HepG2 (cell line): ENCODE data around the gene CEL. TPM values are rescaled to one million over a fixed set of nuclear protein-coding genes. Genes with fewer than 3 reads are reported as not detected.

ENCODE experiments used
- EED ChIP-seq: sonication (generic); formaldehyde crosslinking; IDR thresholded peaks from 2 replicates; pipeline ENCODE4 v1.5.0; 2020; ENCODE audit warnings: mild to moderate bottlenecking, missing genetic modification reagents
- EHMT2 ChIP-seq: fragments of 200-600 bp; sonication (generic); IDR thresholded peaks from 2 replicates; pipeline ENCODE4 v1.7.0; 2017; ENCODE audit warnings: antibody characterized with exemption, low read depth, low read length, borderline replicate concordance
- KIAA2018 ChIP-seq: sonication (generic); formaldehyde crosslinking; IDR thresholded peaks from 2 replicates; pipeline ENCODE4 v1.5.0; 2020; ENCODE audit warnings: mild to moderate bottlenecking, missing genetic modification reagents, borderline replicate concordance
- KMT2B ChIP-seq: IDR thresholded peaks from 2 replicates; pipeline ENCODE4 v1.6.1; 2016; ENCODE audit warnings: missing genetic modification reagents, missing compliant biosample characterization
- NR3C1 ChIP-seq: sonication (generic); formaldehyde crosslinking; IDR thresholded peaks from 2 replicates; pipeline ENCODE4 v1.4.0; 2020; ENCODE audit warnings: missing genetic modification reagents
- PCBP1 ChIP-seq: fragments of 200-400 bp; formaldehyde crosslinking; IDR thresholded peaks from 2 replicates; pipeline ENCODE4 v1.6.1; 2017; ENCODE audit warnings: mild to moderate bottlenecking, low read depth, low read length, borderline replicate concordance
- RARG ChIP-seq: sonication (generic); formaldehyde crosslinking; IDR thresholded peaks from 2 replicates; pipeline ENCODE4 v1.4.0; 2020; ENCODE audit warnings: low read depth, mild to moderate bottlenecking, missing genetic modification reagents
- SIX4 ChIP-seq: sonication (generic); formaldehyde crosslinking; IDR thresholded peaks from 2 replicates; pipeline ENCODE4 v1.4.0; 2020; ENCODE audit warnings: missing genetic modification reagents
- SMARCC2 ChIP-seq: fragments of 450-650 bp; IDR thresholded peaks from 2 replicates; pipeline ENCODE4 v1.6.1; 2017; ENCODE audit warnings: antibody characterized with exemption, mild to moderate bottlenecking
- SMC3 ChIP-seq: IDR thresholded peaks from 2 replicates; pipeline ENCODE4 v1.6.1; 2011; ENCODE audit warnings: low read length, improper control_type of control experiment
- SMYD3 ChIP-seq: sonication (generic); formaldehyde crosslinking; IDR thresholded peaks from 2 replicates; pipeline ENCODE4 v1.8.1; 2023; ENCODE audit warnings: mild to moderate bottlenecking, missing genetic modification reagents
- SRSF9 ChIP-seq: fragments of 200-400 bp; formaldehyde crosslinking; IDR thresholded peaks from 2 replicates; pipeline ENCODE4 v1.6.1; 2018; ENCODE audit warnings: borderline replicate concordance, mild to moderate bottlenecking, low read depth, low read length; ENCODE audit not compliant: insufficient read depth, poor library complexity, severe bottlenecking
- TRIM24 ChIP-seq: sonication (generic); formaldehyde crosslinking; IDR thresholded peaks from 2 replicates; pipeline ENCODE4 v1.8.0; 2022; ENCODE audit warnings: mild to moderate bottlenecking, missing genetic modification reagents
- ZNF263 ChIP-seq: sonication (generic); formaldehyde crosslinking; IDR thresholded peaks from 2 replicates; pipeline ENCODE4 v1.4.0; 2020; ENCODE audit warnings: missing genetic modification reagents
- ZNF274 ChIP-seq: sonication (generic); formaldehyde crosslinking; IDR thresholded peaks from 2 replicates; pipeline ENCODE4 v1.5.1; 2020; ENCODE audit warnings: mild to moderate bottlenecking, missing genetic modification reagents
- ZNF280B ChIP-seq: sonication (generic); formaldehyde crosslinking; IDR thresholded peaks from 2 replicates; pipeline ENCODE4 v1.5.0; 2020; ENCODE audit warnings: missing genetic modification reagents, mild to moderate bottlenecking, borderline replicate concordance
- ZNF709 ChIP-seq: sonication (generic); formaldehyde crosslinking; IDR thresholded peaks from 2 replicates; pipeline ENCODE4 v1.5.0; 2020; ENCODE audit warnings: mild to moderate bottlenecking, missing genetic modification reagents
- polyA plus RNA-seq, 8 experiments: library from polyadenylated mRNA; depleted of rRNA in 3 of 8; stranded (reverse) in 7 of 8; unstranded in 1 of 8; fragments of >200 nt; fragmentation: Illumina TruSeq in 4 of 8; extraction: Trizol in 4 of 8; gene quantifications; 2 replicates each; pipeline versions ENCODE4 v1.2.1 to v1.2.3, GENCODE V29; 2011 to 2016; ENCODE audit warnings: low read depth in 4 of 8, missing spikeins in 1 of 8, mixed read lengths in 1 of 8; ENCODE audit not compliant: insufficient read depth in 1 of 8
- total RNA-seq, 5 experiments: library from RNA; depleted of rRNA; stranded (reverse); fragments of >200 nt; fragmentation: Illumina TruSeq; extraction: Trizol; gene quantifications; 2 replicates each; pipeline ENCODE4 v1.2.3, GENCODE V29; 2016; ENCODE audit warnings: low read depth in 1 of 5
- TF ChIP-seq, protein P1 (sequence below): sonication (generic); formaldehyde crosslinking; IDR thresholded peaks from 2 replicates; pipeline ENCODE4 v1.4.0; 2020; ENCODE audit warnings: mild to moderate bottlenecking, missing genetic modification reagents

CEL gene
- total and polyA plus RNA-seq, 2 of the 13 experiments (the other 11 are each of a cell fraction or from before 2014, with no cell fraction given), result 0.63 to 1.5 TPM

DNA sequence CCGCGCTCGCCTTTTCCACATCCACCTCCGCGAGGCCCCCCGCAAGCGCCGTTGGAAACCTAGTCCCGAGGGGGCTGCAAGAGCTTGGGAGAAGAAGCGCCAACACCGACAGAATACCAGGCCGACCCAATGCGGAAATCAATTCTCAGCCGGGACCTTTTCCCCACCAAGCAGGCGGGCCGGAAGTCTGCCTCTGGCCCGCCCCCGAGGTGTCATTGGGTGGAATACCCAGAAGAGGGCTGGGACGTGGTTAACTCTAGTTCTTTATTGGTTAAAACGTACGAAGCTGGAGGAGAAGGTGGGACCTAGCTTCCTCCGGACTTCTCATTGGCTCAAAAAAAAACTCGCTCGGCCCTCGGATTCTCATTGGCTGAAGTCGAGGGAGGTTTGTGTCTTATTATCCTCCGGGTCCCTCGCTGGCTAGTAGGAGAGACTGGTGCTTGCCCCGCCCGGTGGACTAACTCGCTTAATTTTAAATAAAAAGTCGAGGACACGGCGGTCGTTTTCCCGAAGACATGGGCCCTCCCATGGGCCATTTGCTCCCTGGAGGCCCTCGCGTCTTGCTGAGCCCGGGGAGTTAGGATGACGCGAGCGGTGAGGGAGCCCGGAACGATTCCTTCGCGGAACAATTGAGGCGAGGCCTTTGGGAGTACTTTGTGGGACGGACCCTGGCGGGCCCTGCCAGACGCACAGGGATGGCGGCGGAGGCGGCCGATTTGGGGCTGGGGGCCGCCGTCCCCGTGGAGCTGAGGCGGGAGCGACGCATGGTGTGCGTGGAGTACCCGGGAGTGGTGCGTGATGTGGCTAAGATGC lies 31.3 kb upstream of the CEL start, which contains the start of gene GTF3C5 (continued):
- TF ChIP-seq, protein P1, sequence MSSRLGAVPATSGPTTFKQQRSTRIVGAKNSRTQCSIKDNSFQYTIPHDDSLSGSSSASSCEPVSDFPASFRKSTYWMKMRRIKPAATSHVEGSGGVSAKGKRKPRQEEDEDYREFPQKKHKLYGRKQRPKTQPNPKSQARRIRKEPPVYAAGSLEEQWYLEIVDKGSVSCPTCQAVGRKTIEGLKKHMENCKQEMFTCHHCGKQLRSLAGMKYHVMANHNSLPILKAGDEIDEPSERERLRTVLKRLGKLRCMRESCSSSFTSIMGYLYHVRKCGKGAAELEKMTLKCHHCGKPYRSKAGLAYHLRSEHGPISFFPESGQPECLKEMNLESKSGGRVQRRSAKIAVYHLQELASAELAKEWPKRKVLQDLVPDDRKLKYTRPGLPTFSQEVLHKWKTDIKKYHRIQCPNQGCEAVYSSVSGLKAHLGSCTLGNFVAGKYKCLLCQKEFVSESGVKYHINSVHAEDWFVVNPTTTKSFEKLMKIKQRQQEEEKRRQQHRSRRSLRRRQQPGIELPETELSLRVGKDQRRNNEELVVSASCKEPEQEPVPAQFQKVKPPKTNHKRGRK (CRISPR knock-in tag), result 0 out of 2 replicates have a peak, but pooled peaks have one; percentile 42
- TF ChIP-seq PCBP1 (no peak), SMARCC2 (no peak), KMT2B (CRISPR knock-in tag) (peak; percentile 91), KIAA2018 (CRISPR knock-in tag) (no peak), ZNF280B (CRISPR knock-in tag) (0 out of 2 replicates have a peak, but pooled peaks have one; percentile 62), SMC3 (no peak), SRSF9 (no peak), NR3C1 (CRISPR knock-in tag) (no peak), RARG (CRISPR knock-in tag) (peak; percentile 59; the same call in 1 of the 2 replicates), ZNF263 (CRISPR knock-in tag) (peak; percentile 29; the same call in 1 of the 2 replicates), EHMT2 (no peak), SMYD3 (CRISPR knock-in tag) (0 out of 2 replicates have a peak, but pooled peaks have one; percentile 38), ZNF709 (0 out of 2 replicates have a peak, but pooled peaks have one; percentile 63), ZNF274 (CRISPR knock-in tag) (peak; percentile 89; the same call in 1 of the 2 replicates), EED (CRISPR knock-in tag) (peak; percentile 70; the same call in 1 of the 2 replicates), SIX4 (CRISPR knock-in tag) (no peak), TRIM24 (CRISPR knock-in tag) (no peak)
